Stimulated activated CD4-positive, alpha-beta T cell treated with anti-CD3 and anti-CD28 coated beads, Interleukin-1b, Interleukin-23, amount 100 ng/mL, for 1 hour (primary cell): ENCODE results near the gene DOK5.

Experiments used
- DNase-seq, 2 donors: peaks; one replicate each; pipeline ENCODE4 v3.0.0-alpha.2; 2020; ENCODE audit warnings: low read depth in 2 of 2

DOK5 gene

DNA sequence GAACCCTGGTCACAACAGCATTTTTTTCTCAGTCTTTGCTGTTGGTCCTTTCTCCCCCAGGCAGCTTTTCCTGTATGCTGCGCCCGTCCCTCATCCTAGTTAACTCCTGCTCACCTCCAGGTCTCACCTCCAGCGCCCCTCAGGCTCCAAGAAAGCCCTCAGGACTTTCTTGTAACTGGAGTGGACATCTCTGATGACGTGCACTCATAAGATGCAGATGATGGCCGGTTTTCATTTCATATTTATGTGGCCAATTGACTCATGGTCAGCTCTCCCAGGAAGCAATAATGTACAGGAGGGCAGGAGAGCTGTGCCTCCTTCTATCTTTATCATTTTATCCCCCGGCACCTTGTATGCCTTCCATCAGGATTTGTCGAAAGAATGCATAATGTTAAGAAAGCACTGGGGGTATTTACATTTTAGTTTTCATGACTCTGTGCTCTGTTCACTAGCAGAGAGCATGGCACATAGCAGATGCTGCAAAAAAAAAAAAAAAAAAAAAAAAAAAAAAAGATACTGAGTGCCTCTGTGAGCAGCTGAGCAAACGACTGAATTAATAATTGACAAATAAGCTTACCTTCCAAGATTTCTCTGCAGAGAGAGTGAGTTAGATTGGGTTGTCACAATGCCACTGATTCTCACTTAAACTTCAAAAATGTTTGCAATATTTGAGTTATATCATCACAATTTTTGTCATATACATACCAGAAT is 170.2 kb downstream of the DOK5 start:
- DNase-seq: no peak

DNA sequence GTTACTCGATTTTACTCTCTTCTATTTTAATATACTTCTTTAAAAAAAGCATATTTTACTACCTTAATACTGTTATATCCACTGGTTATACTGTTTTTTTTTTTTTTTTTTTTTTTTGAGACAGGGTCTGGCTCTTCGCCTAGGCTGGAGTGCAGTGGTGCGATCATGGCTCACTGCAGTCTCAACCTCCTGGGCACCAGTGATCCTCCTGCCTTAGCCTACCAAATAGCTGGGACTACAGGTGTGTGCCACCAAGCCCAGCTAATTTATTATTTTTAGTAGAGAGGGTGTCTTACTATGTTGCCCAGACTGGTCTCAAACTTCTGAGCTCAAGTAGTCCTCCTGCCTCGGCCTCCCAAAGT is 170.7 kb downstream of the DOK5 start:
- DNase-seq: no peak

DNA sequence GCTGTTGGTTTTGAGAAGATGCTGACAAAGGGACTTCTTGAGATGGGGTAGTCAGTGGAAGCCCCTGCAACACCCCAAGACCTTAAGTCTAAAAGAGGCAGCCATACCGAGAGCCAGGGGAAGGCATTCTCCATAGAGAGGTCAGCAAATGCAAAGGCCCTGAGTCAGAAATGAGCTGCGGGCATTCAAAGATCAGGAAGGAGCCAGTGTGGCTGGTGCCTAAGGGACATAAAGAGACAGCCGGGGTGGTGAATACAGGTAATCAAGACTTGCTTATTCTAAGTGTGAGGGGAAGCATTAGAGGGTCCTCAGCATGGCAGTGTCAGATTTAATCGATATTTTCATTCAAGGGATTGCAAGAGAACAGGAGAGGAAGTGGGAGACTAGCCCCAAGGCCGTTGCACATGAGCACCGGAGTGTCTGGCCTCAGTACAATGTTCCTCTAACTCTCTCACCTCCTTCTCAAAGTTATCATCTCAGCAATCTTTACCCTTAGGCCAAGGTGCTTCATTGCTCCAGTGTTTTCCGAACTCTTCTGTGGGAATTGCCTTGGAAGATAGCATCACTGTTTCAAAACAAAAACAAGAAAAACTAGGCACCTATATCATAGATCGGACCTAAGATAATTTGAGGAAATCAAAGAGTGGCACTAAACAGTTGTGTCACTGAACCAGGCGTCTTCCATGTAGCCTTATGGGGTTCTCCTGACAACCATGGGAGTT is 173.2 kb downstream of the DOK5 start:
- DNase-seq: no peak

DNA sequence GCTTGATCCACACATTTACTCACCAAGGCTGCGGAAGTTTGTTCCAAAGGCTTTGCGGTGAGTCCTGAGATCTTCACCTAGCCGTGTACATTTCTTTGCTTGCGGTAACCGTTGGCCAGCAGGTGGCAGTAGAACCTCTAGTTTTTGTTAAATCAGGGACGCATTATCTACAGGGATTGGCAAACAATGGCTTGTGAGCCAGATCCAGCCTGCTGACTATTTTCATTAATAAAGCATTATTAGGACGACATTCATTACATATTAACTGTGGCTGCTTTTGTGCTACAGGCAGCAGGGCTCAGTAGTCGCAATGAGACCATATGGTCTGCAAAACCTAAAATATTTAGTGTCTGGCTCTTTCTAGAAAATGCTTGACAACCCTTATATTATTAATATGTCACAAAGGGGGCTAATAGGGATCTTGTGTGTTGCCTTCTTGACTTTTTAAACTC is 174.1 kb downstream of the DOK5 start:
- DNase-seq: peak; percentile 4 to 43

DNA sequence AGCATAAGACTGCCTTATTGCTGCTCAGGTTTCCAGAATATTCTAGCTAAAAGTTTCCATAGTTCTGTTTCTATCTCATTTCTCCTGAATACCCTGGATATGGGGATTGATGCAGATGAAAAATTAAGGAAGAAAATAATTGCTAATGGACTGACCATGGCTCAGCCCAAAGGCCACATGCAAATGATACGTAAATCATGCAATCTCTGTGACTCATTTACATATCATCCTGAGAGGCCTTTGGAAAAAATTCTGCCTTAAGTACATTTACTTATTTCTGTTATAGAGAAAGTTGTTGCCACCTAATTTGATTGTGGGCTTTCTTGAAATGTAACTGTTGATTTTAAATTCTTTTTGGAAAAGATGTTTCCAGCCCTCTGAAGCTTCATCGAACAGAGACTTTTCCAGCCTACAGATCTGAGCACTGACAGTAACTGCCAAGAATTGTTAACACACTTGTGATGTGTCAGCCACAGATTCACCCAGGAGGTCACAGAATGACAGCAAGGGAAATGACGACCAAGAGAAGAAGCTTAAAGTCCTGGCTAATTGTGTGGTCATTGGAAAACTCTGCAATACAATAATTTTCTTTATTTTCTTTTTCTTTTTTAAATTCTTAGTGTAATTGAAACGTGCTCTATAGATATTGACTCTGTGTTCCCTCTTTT is 174.8 kb downstream of the DOK5 start:
- no peak for DNase-seq

DNA sequence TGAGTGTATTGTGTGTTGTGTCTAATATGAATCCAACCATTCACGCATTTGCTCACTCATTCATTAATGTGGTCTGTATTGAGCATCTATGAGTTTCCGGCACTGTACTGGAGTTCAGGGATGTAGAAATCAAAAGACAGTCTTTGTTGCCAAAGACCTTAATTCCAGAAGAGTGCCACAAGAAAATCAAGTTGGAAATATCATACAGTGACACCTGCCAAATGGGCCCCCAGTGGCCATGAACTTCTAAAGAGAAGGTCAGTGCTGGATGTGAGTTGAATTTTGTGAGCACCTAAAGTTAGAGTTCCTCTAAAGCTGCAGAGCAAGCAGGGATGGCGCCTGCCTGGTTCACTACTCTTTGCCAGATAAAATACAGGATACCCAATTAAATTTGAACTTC is 175.9 kb downstream of the DOK5 start:
- DNase-seq: no peak

DNA sequence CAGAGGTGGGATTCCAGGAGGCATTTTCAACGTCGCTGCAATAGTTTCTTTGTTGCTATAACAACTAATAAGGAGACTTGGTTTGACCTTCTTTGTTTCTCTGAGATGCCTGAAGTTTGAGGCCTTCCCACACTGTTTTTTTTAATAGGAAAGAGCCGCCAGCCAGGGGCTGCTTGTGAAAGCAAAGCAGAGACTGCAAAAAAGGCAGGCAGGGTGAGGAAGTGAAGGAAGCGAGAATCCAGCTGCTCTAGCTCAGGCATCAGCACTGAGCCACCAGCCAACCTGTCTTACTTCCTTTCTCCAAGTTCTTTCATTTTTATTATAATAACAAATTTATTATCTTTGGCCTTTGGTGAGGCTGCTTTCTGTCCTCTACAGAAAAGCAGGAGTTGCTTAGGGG is 179.1 kb downstream of the DOK5 start:
- DNase-seq: no peak

DNA sequence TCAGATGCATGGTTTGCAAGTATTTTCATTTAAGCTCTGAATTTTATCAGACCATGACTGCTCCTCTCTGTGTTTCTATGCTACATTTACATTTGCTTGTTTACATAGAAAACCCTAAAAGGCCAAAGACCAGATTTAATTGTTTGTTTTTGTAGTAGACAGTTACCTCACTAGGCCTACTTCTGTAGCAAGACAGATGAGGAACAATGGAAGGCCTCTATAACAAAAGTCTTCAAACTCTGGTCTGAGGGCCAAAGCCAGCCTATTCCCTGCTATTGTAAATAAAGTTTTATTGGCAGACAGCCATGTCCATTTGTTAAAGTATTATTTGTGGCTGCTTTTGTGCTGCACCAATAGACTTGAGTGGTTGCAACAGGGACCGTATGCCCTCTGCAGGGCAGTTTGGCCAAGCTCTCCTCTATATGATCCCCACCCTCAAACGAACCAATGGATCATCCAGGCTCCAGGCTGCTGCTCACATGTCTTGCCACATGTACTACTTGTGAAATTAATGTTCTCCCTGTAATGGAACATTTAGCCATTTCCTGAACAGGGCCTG is 182.0 kb downstream of the DOK5 start:
- no peak for DNase-seq

DNA sequence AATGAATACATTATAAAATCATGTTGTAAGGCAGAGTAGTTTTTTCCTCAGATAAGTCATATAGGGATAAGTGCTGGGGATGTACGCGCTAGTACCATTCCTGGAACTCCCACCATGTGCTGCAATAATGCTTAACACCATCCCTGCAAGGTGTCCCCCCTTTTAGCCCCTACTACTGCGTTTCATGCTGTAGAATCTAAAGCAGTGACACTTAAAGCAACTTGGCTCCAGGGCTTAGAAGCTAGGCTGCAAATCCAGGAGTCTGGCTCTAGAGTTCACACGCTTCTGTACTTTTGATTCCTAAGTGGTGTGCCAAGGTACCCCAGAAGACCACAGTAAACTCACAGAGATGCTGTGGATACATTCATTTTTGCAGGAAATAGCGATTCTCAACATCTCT is 183.1 kb downstream of the DOK5 start:
- no peak for DNase-seq

DNA sequence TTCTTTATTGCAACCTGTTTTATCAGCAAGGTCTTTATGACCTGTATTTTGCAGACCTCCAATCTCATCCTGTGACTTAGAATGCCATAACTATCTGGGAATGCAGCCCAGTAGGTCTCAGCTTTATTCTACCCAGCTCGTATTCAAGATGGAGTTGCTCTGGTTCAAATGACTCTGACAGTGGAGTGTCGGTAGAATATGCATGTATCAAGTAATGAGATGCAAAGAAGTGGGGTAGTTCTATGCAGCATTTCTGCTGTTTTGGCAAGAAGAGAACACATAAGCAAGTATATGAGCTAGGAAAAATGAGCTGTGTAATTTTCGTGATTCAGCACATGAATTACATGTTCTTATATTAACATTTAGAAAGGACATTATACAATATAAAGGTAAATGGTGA is 185.9 kb downstream of the DOK5 start:
- no peak for DNase-seq

DNA sequence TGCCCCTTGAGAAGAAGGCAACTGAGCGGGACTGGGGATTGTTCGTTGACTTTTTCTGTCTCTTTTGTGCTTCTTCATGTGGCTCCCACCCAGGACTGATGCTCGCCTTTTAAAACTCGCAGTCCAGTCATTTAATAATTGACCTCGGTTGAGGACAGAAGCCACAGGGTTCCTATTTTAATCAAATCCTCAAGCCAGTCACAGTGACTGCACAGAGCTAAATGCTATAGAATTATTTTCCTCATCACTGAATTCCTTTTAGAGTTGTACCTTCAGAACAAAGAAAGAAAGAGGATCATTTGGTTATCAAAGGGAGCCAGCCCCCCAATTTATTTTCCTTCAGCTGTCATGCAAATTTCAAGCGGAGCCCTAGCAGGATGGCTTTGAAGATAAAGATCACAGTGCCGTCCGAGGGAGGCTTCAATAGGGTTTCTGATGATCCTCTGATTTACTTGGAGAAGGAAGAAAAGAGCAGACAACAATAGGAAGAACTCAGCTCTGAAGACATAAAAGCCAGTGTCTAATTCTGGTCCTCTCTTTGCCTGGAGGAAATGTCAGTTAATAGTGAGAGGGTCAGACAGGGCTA is 186.6 kb downstream of the DOK5 start:
- no peak for DNase-seq

DNA sequence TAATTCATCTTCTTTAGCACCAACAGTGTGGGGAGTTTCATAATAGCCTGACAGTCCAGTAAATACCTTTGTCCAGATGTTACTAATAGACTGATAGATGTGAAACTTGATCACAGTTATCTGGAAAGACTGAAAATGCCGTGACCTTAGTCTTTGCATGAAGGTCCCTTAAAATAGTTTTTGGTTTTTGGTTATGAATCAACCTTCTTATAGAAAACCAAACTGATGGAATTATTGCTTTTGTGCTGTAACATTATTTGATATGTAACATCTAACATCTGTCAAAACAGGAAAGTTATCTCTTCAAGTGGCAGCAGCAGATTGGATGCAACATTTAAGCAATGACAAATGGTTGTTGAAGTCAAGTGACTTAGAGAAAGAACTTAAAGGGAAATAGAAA is 190.4 kb downstream of the DOK5 start:
- DNase-seq: no peak

DNA sequence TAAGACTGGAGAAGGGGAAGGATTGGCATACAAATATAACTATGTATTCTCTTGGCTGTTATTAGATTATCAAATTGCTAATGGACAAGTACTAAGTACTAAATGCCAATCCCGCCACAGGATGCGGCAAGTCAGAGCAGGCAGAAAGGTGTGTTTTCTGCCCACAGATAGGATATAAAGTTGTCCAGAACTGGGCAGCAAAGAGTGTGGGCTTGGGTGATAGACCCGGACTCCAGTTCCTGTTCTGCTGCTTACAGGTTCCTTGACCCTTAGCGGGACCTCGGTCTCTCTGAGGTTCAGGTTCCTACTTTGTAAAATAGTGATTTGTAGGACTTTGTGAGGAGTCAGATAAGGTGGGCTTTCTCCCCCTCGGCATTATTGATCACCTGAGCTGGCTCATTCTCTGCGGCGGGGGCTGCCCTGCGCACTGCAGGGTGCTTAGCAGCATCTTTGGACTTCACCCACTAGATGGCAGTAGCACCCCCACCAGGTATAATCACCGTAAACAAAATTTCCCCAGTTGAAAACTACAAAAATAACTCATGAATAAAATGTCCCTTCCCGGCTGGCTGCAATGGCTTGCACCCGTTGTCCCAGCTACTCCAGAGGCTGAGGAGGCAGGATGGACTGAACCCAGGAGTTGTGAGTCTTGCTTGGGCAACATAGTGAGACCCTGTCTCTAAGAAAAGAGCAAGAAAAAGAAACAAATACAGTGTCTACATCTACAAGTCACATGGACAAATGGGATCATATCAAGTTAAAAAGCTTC is 193.1 kb downstream of the DOK5 start:
- no peak for DNase-seq

DNA sequence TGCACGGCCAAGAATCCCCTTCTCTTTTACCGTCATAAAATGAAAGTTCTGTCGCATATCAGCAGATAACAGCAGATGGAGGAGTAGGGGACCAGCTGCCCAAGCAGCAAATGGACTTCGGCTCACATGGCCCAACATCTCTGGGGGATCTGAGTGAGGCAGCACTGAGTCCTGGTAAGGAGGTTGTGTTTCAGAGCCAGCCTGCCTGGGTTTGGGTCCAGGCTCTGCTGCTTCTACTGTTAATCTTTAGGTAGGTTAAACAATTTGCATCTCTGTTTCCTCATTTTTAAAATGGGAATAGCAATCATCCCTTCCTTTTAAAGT is 193.6 kb downstream of the DOK5 start:
- no peak for DNase-seq

DNA sequence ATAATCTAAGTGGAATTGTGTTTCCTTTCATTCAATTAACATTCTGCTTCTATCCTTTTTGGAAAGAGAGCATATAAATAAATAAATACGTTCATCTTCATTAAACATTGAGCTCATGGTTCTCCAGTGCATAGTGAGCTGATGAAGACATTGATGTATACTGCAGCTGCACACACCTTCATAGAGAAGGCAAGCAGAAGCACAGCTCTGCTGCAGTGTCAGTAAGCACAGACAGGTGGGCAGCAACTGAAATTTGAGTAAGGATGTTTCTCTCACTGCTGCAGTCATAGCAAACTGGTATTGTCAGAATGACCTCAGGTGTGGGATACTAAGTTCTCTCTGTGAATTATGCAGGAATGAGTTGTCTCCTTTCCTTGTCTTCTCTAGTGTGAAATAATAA is 202.9 kb downstream of the DOK5 start:
- DNase-seq: no peak

DNA sequence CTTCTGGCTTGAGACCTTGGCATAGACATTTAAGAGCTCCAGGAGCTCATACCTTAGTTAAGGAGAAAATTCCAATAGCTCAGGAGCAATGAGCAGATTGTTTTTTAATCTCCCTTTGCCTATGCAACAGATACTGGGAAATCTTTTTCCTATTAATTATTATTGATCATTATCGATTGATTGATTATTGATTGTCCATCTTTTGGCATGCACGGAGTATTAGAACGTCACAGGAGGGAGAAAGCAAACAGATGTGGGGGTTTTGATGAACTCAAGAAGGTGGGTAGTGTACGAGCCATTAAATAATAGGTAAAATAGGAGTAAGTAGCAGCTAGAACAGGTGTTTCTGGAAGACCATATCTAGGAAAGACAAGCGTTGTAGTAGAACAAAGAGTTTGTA is 205.0 kb downstream of the DOK5 start:
- no peak for DNase-seq

DNA sequence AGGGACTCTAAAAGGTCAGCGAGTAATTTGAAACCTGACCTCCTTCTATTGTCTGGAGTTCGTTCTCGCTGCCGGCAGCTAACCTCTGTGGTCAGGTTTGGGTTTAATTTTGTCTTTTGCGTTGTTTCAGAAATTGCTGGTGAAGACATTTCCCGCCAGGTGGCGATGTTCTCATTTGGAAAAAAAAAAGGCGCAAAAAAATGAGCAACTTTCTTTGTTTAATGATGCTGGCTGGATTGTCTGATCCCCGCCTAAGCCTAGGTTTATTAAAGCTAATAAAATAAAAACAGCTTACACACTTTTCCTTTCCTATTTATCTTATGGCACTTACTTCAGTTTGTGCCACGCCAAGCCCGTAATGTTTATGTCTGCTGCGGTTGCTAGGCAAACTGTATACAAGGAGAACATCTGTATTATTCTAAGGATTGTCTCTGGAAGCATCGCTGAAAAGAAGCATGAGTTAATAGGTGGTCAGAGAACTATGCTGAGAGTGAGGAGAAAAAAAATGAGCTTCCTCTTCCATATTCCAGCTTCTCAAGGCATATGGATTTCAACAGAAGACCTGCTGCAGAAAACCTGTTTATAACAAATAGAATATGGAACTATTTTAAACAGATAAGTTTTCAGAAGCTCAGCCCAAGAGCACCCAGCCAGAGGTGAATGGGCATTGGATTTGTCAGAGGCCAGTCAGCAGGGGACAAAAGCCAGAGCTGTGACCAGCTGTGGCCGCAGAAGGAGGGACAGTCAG is 205.7 kb downstream of the DOK5 start:
- no peak for DNase-seq

DNA sequence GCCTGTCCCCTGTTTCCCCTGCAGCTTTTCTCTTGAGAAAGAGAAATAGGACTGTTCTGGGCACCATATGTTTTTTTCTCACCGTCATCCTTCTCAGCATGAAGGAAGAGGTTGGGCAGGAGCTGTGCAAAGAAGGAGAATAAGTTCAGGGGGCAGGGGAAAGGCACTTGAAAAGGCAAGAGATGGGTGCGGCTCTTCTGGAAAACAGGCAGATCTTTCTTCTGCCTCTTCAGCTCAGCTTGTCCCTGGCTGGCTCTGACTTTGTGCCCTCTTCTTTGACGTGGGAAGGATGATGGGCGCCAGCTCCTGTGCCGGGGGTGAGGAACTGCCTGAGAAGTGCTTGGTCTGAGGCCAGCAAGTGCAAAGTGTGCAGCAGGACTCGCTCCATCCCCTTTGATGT is 206.5 kb downstream of the DOK5 start:
- no peak for DNase-seq

DNA sequence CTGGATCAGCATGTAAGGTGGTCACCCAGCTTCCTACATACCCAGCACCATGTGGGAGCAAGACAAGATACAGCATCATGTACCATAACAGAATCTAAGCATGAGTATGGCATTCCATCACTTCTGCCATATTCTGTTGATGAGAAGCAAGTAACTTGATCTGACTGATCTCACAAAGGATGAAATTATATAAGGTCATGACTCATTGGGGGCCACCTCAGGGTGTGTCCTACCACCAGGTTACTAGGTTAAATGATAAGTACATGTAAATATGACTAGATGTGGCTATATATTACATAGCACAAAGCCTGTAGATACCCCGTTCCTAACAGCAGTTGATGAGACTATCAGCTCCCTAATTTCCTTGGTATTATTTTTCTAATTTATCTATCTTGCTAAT is 213.1 kb downstream of the DOK5 start:
- DNase-seq: no peak

DNA sequence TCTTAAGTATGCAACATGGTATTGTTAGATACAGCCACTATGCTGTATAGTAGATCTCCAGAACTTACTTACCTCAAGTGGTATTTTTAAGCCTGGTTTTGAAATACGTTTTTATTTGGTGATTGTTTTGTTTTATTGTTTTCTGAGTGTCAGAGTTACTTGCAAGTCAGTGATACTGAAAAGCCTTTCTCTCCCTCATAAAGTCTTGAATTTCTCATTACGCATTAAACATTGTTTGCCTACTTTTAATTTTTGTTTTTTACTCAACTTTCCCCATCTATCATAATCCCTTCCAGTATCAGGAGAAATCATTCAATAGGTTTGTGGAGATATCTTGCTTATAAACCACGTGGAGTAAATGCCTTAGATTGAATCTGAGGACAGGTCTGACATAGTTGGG is 214.9 kb downstream of the DOK5 start:
- no peak for DNase-seq

DNA sequence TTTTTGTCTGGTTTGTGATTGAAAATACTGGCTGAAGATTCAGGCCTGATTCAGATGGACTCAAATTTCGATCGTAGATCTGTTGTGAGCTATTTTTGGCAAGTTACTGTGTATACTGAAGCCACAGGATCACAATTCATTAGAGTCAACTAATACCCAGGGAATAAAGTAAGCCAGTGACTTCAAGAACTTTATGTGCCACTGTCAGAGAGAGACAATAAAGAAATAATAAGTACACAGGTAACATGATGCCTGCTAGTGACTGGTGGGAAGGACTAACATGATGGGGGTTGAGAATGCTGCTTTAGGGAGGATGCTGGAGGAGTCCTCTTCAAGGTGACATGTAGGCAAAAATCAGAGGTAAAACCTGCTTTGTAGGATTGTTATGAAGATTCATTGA is 215.9 kb downstream of the DOK5 start:
- DNase-seq: no peak
